Keratinocyte (primary cell): ENCODE measurements around the gene GPR176. TPM values are rescaled to one million over a fixed set of nuclear protein-coding genes. Genes with fewer than 3 reads are reported as not detected.

Experiments
- DNase-seq: peaks from one replicate; pipeline ENCODE4 v3.0.0-alpha.2; 2011; ENCODE audit warnings: low read depth, missing footprints, low spot score
- FAIRE-seq: peaks from 2 replicates; lab custom pipeline; 2011; peaks lifted over from hg19 to GRCh38; lab: Jason Lieb, UNC
- H2AFZ ChIP-seq: 2 replicates; pipeline ENCODE4 v1.6.0; 2012; ENCODE audit warnings: low read length, control low read depth, inconsistent platforms; ENCODE audit not compliant: control insufficient read depth
- H3K27ac ChIP-seq: 2 replicates; pipeline ENCODE4 v1.5.1; 2011; ENCODE audit warnings: low read length; ENCODE audit not compliant: control insufficient read depth, insufficient read depth
- H3K27me3 ChIP-seq: 3 replicates; pipeline ENCODE4 v1.6.0; 2011; ENCODE audit warnings: low read length; ENCODE audit not compliant: control insufficient read depth, insufficient read depth; ENCODE audit errors: extremely low read depth
- H3K36me3 ChIP-seq, 2 experiments: 2 replicates in 1 of 2; 3 replicates in 1 of 2; pipeline ENCODE4 v1.5.1; 2011; ENCODE audit warnings: low read length in 2 of 2, mild to moderate bottlenecking in 1 of 2; ENCODE audit not compliant: control insufficient read depth in 2 of 2, insufficient read depth in 2 of 2; ENCODE audit errors: extremely low read depth in 1 of 2
- H3K4me1 ChIP-seq: 3 replicates; pipeline ENCODE4 v1.5.1; 2011; ENCODE audit warnings: low read length; ENCODE audit not compliant: control insufficient read depth, insufficient read depth; ENCODE audit errors: extremely low read depth
- H3K4me2 ChIP-seq: 3 replicates; pipeline ENCODE4 v1.6.0; 2011; ENCODE audit warnings: low read depth, low read length; ENCODE audit not compliant: control insufficient read depth, insufficient read depth; ENCODE audit errors: extremely low read depth
- H3K4me3 ChIP-seq, 3 experiments: fragments of 200-600 bp in 1 of 3; sonication (generic) in 1 of 3; 2 replicates in 2 of 3; 3 replicates in 1 of 3; pipeline ENCODE4 v1.5.1; 2011 to 2016; ENCODE audit warnings: low read length in 3 of 3, mild to moderate bottlenecking in 3 of 3, control low read depth in 2 of 3, inconsistent platforms in 1 of 3, low read depth in 1 of 3, mixed read lengths in 1 of 3, mixed run types in 1 of 3, moderate library complexity in 1 of 3; ENCODE audit not compliant: control insufficient read depth in 2 of 3, insufficient read depth in 2 of 3; ENCODE audit errors: extremely low read depth in 1 of 3
- H3K79me2 ChIP-seq: 2 replicates; pipeline ENCODE4 v1.6.0; 2012; ENCODE audit warnings: low read length; ENCODE audit not compliant: control insufficient read depth, insufficient read depth
- H3K9ac ChIP-seq: 3 replicates; pipeline ENCODE4 v1.6.0; 2011; ENCODE audit warnings: low read length; ENCODE audit not compliant: control insufficient read depth, insufficient read depth; ENCODE audit errors: extremely low read depth
- H3K9me1 ChIP-seq: 3 replicates; pipeline ENCODE4 v1.6.0; 2011; ENCODE audit warnings: low read length; ENCODE audit not compliant: control insufficient read depth, insufficient read depth; ENCODE audit errors: extremely low read depth
- H3K9me3 ChIP-seq: 2 replicates; pipeline ENCODE4 v1.5.1; 2012; ENCODE audit warnings: low read depth, low read length; ENCODE audit not compliant: control insufficient read depth
- H4K20me1 ChIP-seq: 3 replicates; pipeline ENCODE4 v1.6.0; 2011; ENCODE audit warnings: low read length; ENCODE audit not compliant: control insufficient read depth, insufficient read depth; ENCODE audit errors: extremely low read depth
- CTCF ChIP-seq, 3 experiments: IDR thresholded peaks in 1 of 3; conservative IDR thresholded peaks in 1 of 3; optimal IDR thresholded peaks in 1 of 3; 2 replicates in 2 of 3; 3 replicates in 1 of 3; pipeline versions ENCODE3 to v1.5.1; 2011; ENCODE audit warnings: low read length in 3 of 3, mild to moderate bottlenecking in 3 of 3, moderate library complexity in 2 of 3, control low read depth in 1 of 3, inconsistent platforms in 1 of 3; ENCODE audit not compliant: insufficient read depth in 2 of 3; ENCODE audit errors: extremely low read depth in 1 of 3
- EZH2 ChIP-seq: IDR thresholded peaks from one replicate; pipeline ENCODE4 v1.6.1; 2012; ENCODE audit warnings: inconsistent platforms, mild to moderate bottlenecking, low read length, moderate library complexity
- dilution Hi-C: fragments of 300-500 bp; cut with MboI; formaldehyde crosslinking; loops from one replicate; pipeline ENCODE4 v1.7.0; 2020; ENCODE audit warnings: low sequenced_read_pairs; ENCODE audit not compliant: extremely low pct_ligation_motif_present
- polyA plus RNA-seq, 5 experiments: library from polyadenylated mRNA; depleted of rRNA in 3 of 5; stranded (reverse) in 3 of 5; stranded (forward) in 1 of 5; unstranded in 1 of 5; fragments of >200 nt; gene quantifications; 1 replicate in 1 of 5; 2 replicates in 3 of 5; 3 replicates in 1 of 5; pipeline versions ENCODE4 v1.2.1 to v1.2.3, GENCODE V29; 2011 to 2012; ENCODE audit warnings: missing spikeins in 2 of 5, low read depth in 1 of 5, low replicate concordance in 1 of 5

GPR176 gene
- polyA plus RNA-seq, 1 donor (not counting 4 experiments of a cell fraction or from before 2014, with no cell fraction given), result 12.5 TPM

- Histone ChIP-seq H3K9me3 (no peaks in the 10 kb centered on the region), H3K27me3 (no peaks in the 10 kb centered on the region), H3K36me3 (no peaks in the 10 kb centered on the region), H3K9ac (no peak overlapping the region), H3K4me3 (no peak overlapping the region), H3K9me1 (no peaks in the 10 kb centered on the region), H4K20me1 (no peaks in the 10 kb centered on the region), H3K27ac (no peak overlapping the region), H3K4me1 (peaks cover 11% of the 10 kb centered on the region), H3K79me2 (peaks cover 8% of the 10 kb centered on the region), H2AFZ (no peak overlapping the region), H3K4me2 (no peak overlapping the region)
- dilution Hi-C loops, result no loop called here
- DNase-seq (no peak), FAIRE-seq (no peak)
- no peak for TF ChIP-seq EZH2
- TF ChIP-seq CTCF (optimal IDR thresholded peaks at IDR 0.05 in 1 of 3, IDR thresholded peaks at IDR 0.05 in 1 of 3, conservative IDR thresholded peaks at IDR 0.05 in 1 of 3; ENCODE audit: extremely low read depth in 1 of 3, insufficient read depth in 2 of 3, low read length in 3 of 3), result no peak
Observed at GRCh38 chr15:39787479-39787878, 132.6 kb downstream of the GPR176 start.

GRCh38 chr15:39786447-39787056 lies 133.5 kb downstream of the GPR176 start:
- Histone ChIP-seq H3K9ac (no peak overlapping the region), H3K9me1 (no peaks in the 10 kb centered on the region), H3K4me3 (no peak overlapping the region), H3K36me3 (no peaks in the 10 kb centered on the region), H2AFZ (no peak overlapping the region), H3K27me3 (no peaks in the 10 kb centered on the region), H3K4me1 (peaks cover 11% of the 10 kb centered on the region), H3K4me2 (no peak overlapping the region), H3K79me2 (peaks cover 8% of the 10 kb centered on the region), H3K9me3 (no peaks in the 10 kb centered on the region), H3K27ac (no peak overlapping the region), H4K20me1 (no peaks in the 10 kb centered on the region)
- DNase-seq, result no peak
- dilution Hi-C loops, result no loop called here
- TF ChIP-seq EZH2 (no peak), CTCF (optimal IDR thresholded peaks at IDR 0.05 in 1 of 3, IDR thresholded peaks at IDR 0.05 in 1 of 3, conservative IDR thresholded peaks at IDR 0.05 in 1 of 3; ENCODE audit: extremely low read depth in 1 of 3, insufficient read depth in 2 of 3, low read length in 3 of 3) (peak; percentile 46 to 54 (median 52))
- peak; percentile 63 for FAIRE-seq
